ENCODE results near the gene TLE1. TPM values are rescaled to one million over a fixed set of nuclear protein-coding genes. Genes with fewer than 3 reads are reported as not detected.

The TLE1 gene
- polyA plus RNA-seq, 3 donors, result 0.46 to 2.5 (median 1.2) TPM

GRCh38 chr9:81685763-81686613, 3.4 kb downstream of the TLE1 start:
- H3K27me3 ChIP-seq (ENCODE audit: control insufficient read depth in 2 of 2, insufficient read depth in 2 of 2, low read length in 2 of 2), result peaks cover 15 to 48% of the 10 kb centered on the region in 2 donors
- no peak overlapping the region for H2AFZ ChIP-seq (ENCODE audit: insufficient read depth, low read depth, low read length, poor library complexity, severe bottlenecking)
- Mint-ChIP-seq H3K27ac (no peak overlapping the region), H3K4me3 (no peak overlapping the region), H3K27me3 (ENCODE audit: low read depth in 3 of 3) (peaks cover 25 to 32% (median 32%) of the 10 kb centered on the region in 3 donors), H3K9me3 (peaks cover 0 to 5% (median 2%) of the 10 kb centered on the region in 7 donors), H3K4me1 (peaks cover 9% of the 10 kb centered on the region), H3K36me3 (peaks cover 8% of the 10 kb centered on the region in 2 donors)
- WGBS (ENCODE audit: insufficient coverage), result 67% methylated on average over 1 of the region's 5 CpGs
- H3K36me3 ChIP-seq (replicated peaks in 1 of 2; ENCODE audit: control insufficient read depth in 1 of 2, insufficient read depth in 2 of 2, low read length in 2 of 2), result no peaks in the 10 kb centered on the region
- peaks cover 42 to 52% of the 10 kb centered on the region in 2 donors for H3K4me1 ChIP-seq (ENCODE audit: control insufficient read depth in 1 of 2, insufficient read depth in 2 of 2, low read length in 2 of 2)
- no peak overlapping the region for H3K4me3 ChIP-seq (replicated peaks in 1 of 3; ENCODE audit: low read depth in 2 of 3, low read length in 3 of 3)
- H3K79me2 ChIP-seq (ENCODE audit: insufficient read depth, low read length), result no peaks in the 10 kb centered on the region
- DNase-seq, result no peak
- H3K9me3 ChIP-seq (replicated peaks in 1 of 2; ENCODE audit: control insufficient read depth in 1 of 2, insufficient read depth in 1 of 2, low read length in 2 of 2), result no peaks in the 10 kb centered on the region
- TF ChIP-seq CTCF (IDR thresholded peaks at IDR 0.05), result no peak
- intact Hi-C loops (cut with micrococcal nuclease), result no loop called here
- H3K4me2 ChIP-seq (replicated peaks; ENCODE audit: extremely low read depth, low read length, poor library complexity, severe bottlenecking), result no peak overlapping the region
- no peak overlapping the region for H3K27ac ChIP-seq (ENCODE audit: low read depth in 1 of 2, low read length in 2 of 2)
- peaks cover 4% of the 10 kb centered on the region for H4K20me1 ChIP-seq (ENCODE audit: insufficient read depth, low read length)
- no peak overlapping the region for H3K9ac ChIP-seq (ENCODE audit: insufficient read depth, low read length, poor library complexity, severe bottlenecking)

- Histone ChIP-seq H3K9ac (ENCODE audit: insufficient read depth, low read length, poor library complexity, severe bottlenecking) (no peak overlapping the region), H4K20me1 (ENCODE audit: insufficient read depth, low read length) (peaks cover 4% of the 10 kb centered on the region), H3K36me3 (replicated peaks in 1 of 2; ENCODE audit: control insufficient read depth in 1 of 2, insufficient read depth in 2 of 2, low read length in 2 of 2) (no peaks in the 10 kb centered on the region), H3K4me2 (replicated peaks; ENCODE audit: extremely low read depth, low read length, poor library complexity, severe bottlenecking) (no peak overlapping the region), H2AFZ (ENCODE audit: insufficient read depth, low read depth, low read length, poor library complexity, severe bottlenecking) (no peak overlapping the region), H3K4me3 (replicated peaks in 1 of 3; ENCODE audit: low read depth in 2 of 3, low read length in 3 of 3) (no peak overlapping the region), H3K9me3 (replicated peaks in 1 of 2; ENCODE audit: control insufficient read depth in 1 of 2, insufficient read depth in 1 of 2, low read length in 2 of 2) (no peaks in the 10 kb centered on the region), H3K27me3 (ENCODE audit: control insufficient read depth in 2 of 2, insufficient read depth in 2 of 2, low read length in 2 of 2) (peaks cover 10 to 36% of the 10 kb centered on the region in 2 donors), H3K4me1 (ENCODE audit: control insufficient read depth in 1 of 2, insufficient read depth in 2 of 2, low read length in 2 of 2) (peaks cover 35 to 42% of the 10 kb centered on the region in 2 donors), H3K79me2 (ENCODE audit: insufficient read depth, low read length) (no peaks in the 10 kb centered on the region), H3K27ac (ENCODE audit: low read depth in 1 of 2, low read length in 2 of 2) (no peak overlapping the region)
- H3K9me3 Mint-ChIP-seq, result peaks cover 0 to 5% (median 2%) of the 10 kb centered on the region in 7 donors
- no peak overlapping the region for H3K4me3 Mint-ChIP-seq
- 100% methylated on average over 3 of the region's 4 CpGs for WGBS (ENCODE audit: insufficient coverage)
- peaks cover 2% of the 10 kb centered on the region for H3K4me1 Mint-ChIP-seq
- H3K27me3 Mint-ChIP-seq (ENCODE audit: low read depth in 3 of 3), result peaks cover 15 to 23% (median 20%) of the 10 kb centered on the region in 3 donors
- H3K36me3 Mint-ChIP-seq, result peaks cover 15 to 16% of the 10 kb centered on the region in 2 donors
- H3K27ac Mint-ChIP-seq, result no peak overlapping the region
- DNase-seq, result no peak
- TF ChIP-seq CTCF (IDR thresholded peaks at IDR 0.05), result no peak
- intact Hi-C loops (cut with micrococcal nuclease), result no loop called here
These were observed 4.7 kb downstream of the TLE1 start for GRCh38 chr9:81684635-81685034.
